ENCODE measurements around the gene FEM1B.

The FEM1B gene

DNA sequence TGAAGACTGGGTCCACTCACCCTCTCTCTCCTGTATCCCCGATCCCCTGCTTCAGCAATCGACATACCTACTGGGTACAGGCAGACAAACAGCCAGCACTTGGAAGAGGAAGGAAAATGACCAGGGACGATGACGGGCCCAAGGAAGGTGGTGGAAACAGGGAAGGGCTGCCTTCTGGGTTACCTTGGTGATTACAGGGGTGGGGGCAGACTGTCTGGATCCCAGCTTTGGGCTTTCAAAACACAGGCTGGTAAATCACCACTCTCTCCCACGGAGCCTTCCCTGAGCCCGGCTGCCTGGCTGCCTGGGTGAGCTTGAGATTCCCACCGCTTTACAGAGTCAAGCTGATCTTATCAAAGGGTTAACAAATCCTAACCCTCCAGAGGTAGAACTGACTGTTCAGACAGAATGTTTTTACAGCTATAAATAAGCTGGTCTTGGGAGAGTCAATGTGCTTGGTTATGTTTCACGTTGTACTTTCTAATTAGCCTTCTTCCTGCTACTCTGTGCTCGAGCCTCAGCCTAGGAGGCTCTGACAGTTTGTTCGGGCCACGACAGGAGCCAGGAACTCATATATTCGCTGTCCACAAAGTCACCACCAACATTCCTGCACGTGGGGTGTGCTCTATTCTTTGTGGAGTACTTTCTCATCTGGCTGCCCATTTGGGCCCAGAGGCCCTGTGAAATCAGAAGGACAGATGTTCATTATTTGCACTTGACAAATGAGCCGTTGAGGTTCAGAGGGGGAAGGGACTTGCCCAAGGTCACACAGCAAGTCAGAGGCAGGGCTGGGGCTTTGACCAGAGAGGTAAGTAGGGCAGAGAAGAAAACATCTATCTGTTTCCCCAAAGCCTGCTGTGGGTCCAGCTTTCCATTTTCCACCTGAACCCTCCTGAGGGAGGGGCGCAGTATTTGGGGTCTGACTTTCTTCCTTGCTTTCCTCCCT lies 63.5 kb downstream of the FEM1B start:
- no peak overlapping the region for H3K4me3 ChIP-seq (ENCODE audit: control insufficient read depth, low read depth, low read length)
- TF ChIP-seq, protein P1, sequence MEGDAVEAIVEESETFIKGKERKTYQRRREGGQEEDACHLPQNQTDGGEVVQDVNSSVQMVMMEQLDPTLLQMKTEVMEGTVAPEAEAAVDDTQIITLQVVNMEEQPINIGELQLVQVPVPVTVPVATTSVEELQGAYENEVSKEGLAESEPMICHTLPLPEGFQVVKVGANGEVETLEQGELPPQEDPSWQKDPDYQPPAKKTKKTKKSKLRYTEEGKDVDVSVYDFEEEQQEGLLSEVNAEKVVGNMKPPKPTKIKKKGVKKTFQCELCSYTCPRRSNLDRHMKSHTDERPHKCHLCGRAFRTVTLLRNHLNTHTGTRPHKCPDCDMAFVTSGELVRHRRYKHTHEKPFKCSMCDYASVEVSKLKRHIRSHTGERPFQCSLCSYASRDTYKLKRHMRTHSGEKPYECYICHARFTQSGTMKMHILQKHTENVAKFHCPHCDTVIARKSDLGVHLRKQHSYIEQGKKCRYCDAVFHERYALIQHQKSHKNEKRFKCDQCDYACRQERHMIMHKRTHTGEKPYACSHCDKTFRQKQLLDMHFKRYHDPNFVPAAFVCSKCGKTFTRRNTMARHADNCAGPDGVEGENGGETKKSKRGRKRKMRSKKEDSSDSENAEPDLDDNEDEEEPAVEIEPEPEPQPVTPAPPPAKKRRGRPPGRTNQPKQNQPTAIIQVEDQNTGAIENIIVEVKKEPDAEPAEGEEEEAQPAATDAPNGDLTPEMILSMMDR (conservative IDR thresholded peaks at IDR 0.05; ENCODE audit: control insufficient read depth, insufficient read depth, low read depth, low read length): no peak
- DNase-seq (ENCODE audit: low read depth): no peak

DNA sequence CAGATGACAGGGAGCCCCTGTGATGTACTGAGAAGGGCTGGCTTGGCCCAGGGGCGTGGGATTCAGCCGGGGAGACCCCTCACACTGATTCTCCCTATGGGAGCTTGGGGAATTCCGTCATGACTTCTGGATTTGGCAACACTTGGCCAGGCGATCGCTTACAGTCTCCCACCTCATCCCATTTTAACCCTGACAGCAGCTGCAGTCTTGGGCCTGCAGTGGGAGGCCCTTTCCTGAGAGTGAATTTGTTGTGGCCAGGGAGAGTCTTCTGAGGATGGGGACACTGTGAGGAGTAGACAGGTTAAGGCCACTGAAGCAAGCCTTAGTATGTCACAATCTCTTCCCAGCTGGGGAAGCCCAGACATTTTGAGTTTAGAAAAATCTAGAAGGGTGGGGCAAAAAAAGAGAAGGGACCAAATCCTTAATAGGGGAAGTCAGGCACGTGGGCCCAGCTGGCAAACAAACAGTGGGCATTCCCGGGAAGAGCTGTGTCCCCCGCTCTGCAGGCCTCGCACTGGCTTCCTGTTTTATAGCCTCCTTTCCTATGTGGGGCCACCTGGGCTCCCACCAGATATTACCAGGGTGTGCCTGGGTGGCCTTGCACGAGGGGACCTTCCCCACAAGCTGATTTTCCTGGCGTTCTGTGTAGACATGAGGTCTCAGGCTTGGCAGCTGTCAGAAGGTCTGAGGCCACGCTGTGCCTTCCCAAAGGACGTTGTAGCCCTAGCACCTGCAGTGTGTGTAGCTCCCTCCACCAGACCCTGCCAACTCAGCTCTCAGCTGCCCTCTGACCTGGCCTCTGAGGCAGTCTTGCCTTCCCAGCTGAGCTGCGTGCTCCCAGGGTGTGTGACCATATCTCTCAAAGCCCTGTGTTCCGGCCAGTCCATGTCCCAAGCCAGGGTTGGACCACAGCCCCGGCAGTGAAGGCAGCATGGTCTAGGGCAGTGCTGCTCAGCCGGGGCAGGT lies 64.5 kb downstream of the FEM1B start:
- DNase-seq (ENCODE audit: low read depth): peak; percentile 30
- H3K4me3 ChIP-seq (ENCODE audit: control insufficient read depth, low read depth, low read length): no peak overlapping the region
- TF ChIP-seq, protein P1 (conservative IDR thresholded peaks at IDR 0.05; ENCODE audit: control insufficient read depth, insufficient read depth, low read depth, low read length): no peak

DNA sequence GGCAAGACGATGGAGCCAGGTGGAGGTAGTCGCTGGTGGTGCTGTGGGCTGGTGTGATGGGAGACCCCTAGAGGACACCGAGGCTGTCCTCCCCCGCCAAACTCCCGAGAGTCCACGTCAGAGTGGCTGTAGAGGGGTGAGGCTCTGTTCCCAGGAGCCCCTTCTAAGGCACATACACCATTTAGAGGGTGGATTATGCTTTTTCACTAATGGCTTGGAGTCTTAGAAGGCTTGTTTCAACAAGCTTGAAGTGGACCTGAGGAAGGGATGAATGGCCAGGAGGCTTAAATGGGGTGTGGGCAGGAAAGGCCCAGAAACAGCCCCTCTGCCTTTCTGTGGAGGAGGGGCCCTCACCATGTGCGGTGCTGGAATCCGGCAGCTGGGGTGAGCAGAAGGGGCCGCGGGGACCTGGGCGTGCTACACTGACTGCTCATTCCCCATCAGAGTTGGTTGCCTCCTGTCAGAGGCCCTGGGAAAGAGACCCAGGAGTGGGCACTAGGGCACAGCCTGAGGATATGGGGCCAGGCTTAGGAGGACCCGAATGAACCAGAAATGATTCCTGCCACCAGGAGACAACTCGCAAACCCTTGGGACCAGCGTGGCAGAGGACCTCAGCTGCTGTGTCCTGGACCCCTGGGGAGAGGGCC lies 66.2 kb downstream of the FEM1B start:
- no peak for DNase-seq (ENCODE audit: low read depth)
- H3K4me3 ChIP-seq (ENCODE audit: control insufficient read depth, low read depth, low read length): no peak overlapping the region
- TF ChIP-seq, protein P1 (conservative IDR thresholded peaks at IDR 0.05; ENCODE audit: control insufficient read depth, insufficient read depth, low read depth, low read length): no peak

DNA sequence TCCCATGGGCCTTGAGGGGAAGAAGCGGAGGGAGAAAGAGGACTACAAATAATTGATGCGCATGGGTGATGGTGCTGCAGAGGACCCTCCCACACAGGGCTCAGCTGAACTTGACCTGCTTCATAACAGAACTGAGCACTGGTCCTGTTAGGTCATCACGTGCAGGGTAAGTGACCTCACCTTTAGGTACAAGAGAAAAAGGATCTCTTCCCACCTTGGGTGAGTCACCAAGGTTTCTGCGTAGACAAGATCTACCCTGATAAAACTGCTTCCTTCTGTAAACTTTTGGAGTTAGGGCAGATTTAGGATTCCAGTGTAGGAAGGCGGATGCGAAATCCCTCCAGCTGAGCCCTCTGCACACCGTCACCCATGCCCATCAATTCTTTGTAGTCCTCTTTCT lies 67.1 kb downstream of the FEM1B start:
- H3K4me3 ChIP-seq (ENCODE audit: control insufficient read depth, low read depth, low read length): no peak overlapping the region
- DNase-seq (ENCODE audit: low read depth): no peak

More for the DNA sequence above, 67.1 kb downstream of the FEM1B start:
- TF ChIP-seq, protein P1 (conservative IDR thresholded peaks at IDR 0.05; ENCODE audit: control insufficient read depth, insufficient read depth, low read depth, low read length): no peak

Measured in fibroblast of mammary gland (primary cell).